LoVo (cell line): ENCODE results near the gene MAGEA1.
"Not testable (repeated sequence)": the region's sequence is repeated elsewhere in the genome, so short reads cannot be mapped to it uniquely, and the experiment has no call there.

Source experiments
- DNase-seq: peaks from one replicate; pipeline ENCODE4 v3.0.0-alpha.2; 2016; ENCODE audit warnings: low spot score

Gene MAGEA1

GRCh38 chrX:153179131-153179530 is at the start of gene MAGEA1:
Gene MAGEA1, plus strand, starts transcription at chrX:153179284. Its CDS starts 3,106 bp downstream, at chrX:153182390.
- DNase-seq, result no peak

- not testable (repeated sequence) for DNase-seq
These were observed 46.2 kb upstream of the MAGEA1 start for GRCh38 chrX:153132924-153133323.

GRCh38 chrX:153139074-153139473 is 40.0 kb upstream of the MAGEA1 start:
- DNase-seq, result not testable (repeated sequence)

- not testable (repeated sequence) for DNase-seq
These were observed 32.8 kb upstream of the MAGEA1 start for GRCh38 chrX:153146288-153146687.

- no peak for DNase-seq
These were observed 25.6 kb upstream of the MAGEA1 start for GRCh38 chrX:153153516-153153915.

- no peak for DNase-seq
These were observed 21.6 kb upstream of the MAGEA1 start for GRCh38 chrX:153157450-153157849.

GRCh38 chrX:153158319-153158718 is 20.8 kb upstream of the MAGEA1 start:
- no peak for DNase-seq

GRCh38 chrX:153161952-153162351 is 17.1 kb upstream of the MAGEA1 start:
- no peak for DNase-seq

- no peak for DNase-seq
These were observed 14.4 kb upstream of the MAGEA1 start for GRCh38 chrX:153164733-153165132.

GRCh38 chrX:153168423-153168822 is 10.7 kb upstream of the MAGEA1 start:
- not testable (repeated sequence) for DNase-seq

GRCh38 chrX:153181822-153182221 is 2.7 kb downstream of the MAGEA1 start:
- no peak for DNase-seq

GRCh38 chrX:153184787-153185186 is 5.7 kb downstream of the MAGEA1 start:
- DNase-seq, result no peak

GRCh38 chrX:153190381-153190780 is 11.3 kb downstream of the MAGEA1 start:
- DNase-seq, result no peak

- DNase-seq, result no peak
These were observed 21.4 kb downstream of the MAGEA1 start for GRCh38 chrX:153200462-153200861.

GRCh38 chrX:153206425-153207046 is 27.5 kb downstream of the MAGEA1 start:
- no peak for DNase-seq

- no peak for DNase-seq
These were observed 30.3 kb downstream of the MAGEA1 start for GRCh38 chrX:153209347-153209746.

GRCh38 chrX:153214934-153215333 is 35.9 kb downstream of the MAGEA1 start:
- DNase-seq, result no peak

GRCh38 chrX:153216926-153217325 is 37.8 kb downstream of the MAGEA1 start:
- DNase-seq, result no peak

- DNase-seq, result no peak
These were observed 46.5 kb downstream of the MAGEA1 start for GRCh38 chrX:153225438-153226098.

GRCh38 chrX:153226344-153227185 is 47.5 kb downstream of the MAGEA1 start:
- DNase-seq, result peak; percentile 29
